HG02884 (cell line): ENCODE results near the gene CCL27.

Experiments
- ATAC-seq: cut with Tn5 transposase; IDR thresholded peaks from one replicate; pipeline ENCODE4 v1.9.1; 2021; ENCODE audit warnings: mild to moderate bottlenecking, moderate library complexity; ENCODE audit not compliant: unreplicated experiment

CCL27 gene

GRCh38 chr9:34662526-34663302 lies at the start of gene CCL27:
CCL27 (minus strand) TSS chr9:34662657; CDS start chr9:34662633, 24 bp downstream.
- no peak for ATAC-seq

GRCh38 chr9:34712140-34712539 lies 49.7 kb upstream of the CCL27 start:
- no peak for ATAC-seq

- ATAC-seq: no peak
Measured at GRCh38 chr9:34710023-34710422, 47.6 kb upstream of the CCL27 start, which contains the start of gene CCL21. CCL21 (minus strand) TSS chr9:34710136; CDS start chr9:34710066, 70 bp downstream.

- no peak for ATAC-seq
Measured at GRCh38 chr9:34709196-34709978, 46.9 kb upstream of the CCL27 start.

- no peak for ATAC-seq
Measured at GRCh38 chr9:34707130-34707529, 44.7 kb upstream of the CCL27 start.

- no peak for ATAC-seq
Measured at GRCh38 chr9:34701769-34702736, 39.6 kb upstream of the CCL27 start.

GRCh38 chr9:34701023-34701768 lies 38.7 kb upstream of the CCL27 start:
- ATAC-seq: no peak

GRCh38 chr9:34694811-34695210 lies 32.4 kb upstream of the CCL27 start:
- ATAC-seq: no peak

GRCh38 chr9:34693560-34693959 lies 31.1 kb upstream of the CCL27 start:
- ATAC-seq: no peak

GRCh38 chr9:34691936-34692315 lies 29.5 kb upstream of the CCL27 start:
- ATAC-seq: no peak

GRCh38 chr9:34690983-34691935 lies 28.8 kb upstream of the CCL27 start, which contains the start of gene CCL19:
CCL19 (minus strand) TSS chr9:34691276; CDS start chr9:34691139, 137 bp downstream.
- ATAC-seq: no peak

GRCh38 chr9:34689512-34689911 lies 27.1 kb upstream of the CCL27 start:
- ATAC-seq: no peak

- ATAC-seq: no peak
Measured at GRCh38 chr9:34689116-34689470, 26.6 kb upstream of the CCL27 start.

GRCh38 chr9:34688329-34689115 lies 26.1 kb upstream of the CCL27 start:
- ATAC-seq: no peak

- no peak for ATAC-seq
Measured at GRCh38 chr9:34687276-34688030, 25.0 kb upstream of the CCL27 start.

- no peak for ATAC-seq
Measured at GRCh38 chr9:34686732-34687131, 24.3 kb upstream of the CCL27 start.

GRCh38 chr9:34686231-34686630 lies 23.8 kb upstream of the CCL27 start:
- ATAC-seq: no peak

- no peak for ATAC-seq
Measured at GRCh38 chr9:34685591-34685990, 23.1 kb upstream of the CCL27 start.
